ENCODE data around the gene HEMGN. TPM values are rescaled to one million over a fixed set of nuclear protein-coding genes. Genes with fewer than 3 reads are reported as not detected.

Gene HEMGN
- total and polyA plus RNA-seq, 10 donors, result 0.13 to 26.6 (median 1.8) TPM

GRCh38 chr9:97880336-97880735, 57.6 kb downstream of the HEMGN start:
- WGBS, 5 donors, result 76 to 85% (median 80%) methylated on average over 4 of the region's 4 CpGs
- Histone ChIP-seq H3K27ac (no peak overlapping the region), H3K9me3 (no peaks in the 10 kb centered on the region), H3K4me1 (peaks cover 0 to 5% (median 0%) of the 10 kb centered on the region in 6 donors), H3K27me3 (replicated peaks in 1 of 7) (no peaks in the 10 kb centered on the region), H3K36me3 (no peaks in the 10 kb centered on the region), H3K4me3 (no peak overlapping the region)
- no peak for DNase-seq
- TF ChIP-seq POLR2AphosphoS5 (IDR thresholded peaks at IDR 0.05), result no peak
- no peak for TF ChIP-seq CTCF (IDR thresholded peaks at IDR 0.05 in 8 of 11, conservative IDR thresholded peaks at IDR 0.05 in 3 of 11)
- TF ChIP-seq POLR2A (IDR thresholded peaks at IDR 0.05), result no peak
- intact Hi-C loops (cut with DNase I; ENCODE audit: low total_unique reads), result no loop called here

Small RNA genes lying within 50 kb of the gene (small RNA-seq; reads per million reads assigned to genes)
- 0 reads per million in 4 donors for gene RF00019

Other genes starting within 250 kb of the HEMGN start
- gene XPA, start 240.8 kb downstream of the HEMGN start, total RNA-seq, result 10 to 100 TPM; 12.6 to 24.2 (median 16.7) TPM
- 10 to 100 TPM; 11.4 to 18.6 (median 14.0) TPM for gene XPA, start 240.8 kb downstream of the HEMGN start, polyA plus RNA-seq
- gene FOXE1, start 84.9 kb downstream of the HEMGN start, total RNA-seq, result not detected
- gene FOXE1, start 84.9 kb downstream of the HEMGN start, polyA plus RNA-seq, result under 1 TPM; 0.02 to 0.04 (median 0.03) TPM
- gene TRMO, start 15.7 kb downstream of the HEMGN start, total RNA-seq, result 10 to 100 TPM; 16.8 to 58.6 (median 28.3) TPM
- 10 to 100 TPM; 11.2 to 13.0 (median 12.5) TPM for gene TRMO, start 15.7 kb downstream of the HEMGN start, polyA plus RNA-seq
- 100 to 1,000 TPM in 3 of 7 donors, 10 to 100 TPM in 4; 39.1 to 120 (median 98.3) TPM for gene ANP32B, start 45.2 kb upstream of the HEMGN start, total RNA-seq
- gene ANP32B, start 45.2 kb upstream of the HEMGN start, polyA plus RNA-seq, result 100 to 1,000 TPM; 115 to 156 (median 152) TPM
- 10 to 100 TPM; 44.2 to 87.3 (median 54.7) TPM for gene NANS, start 118.6 kb upstream of the HEMGN start, total RNA-seq
- 10 to 100 TPM; 30.6 to 53.1 (median 42.7) TPM for gene NANS, start 118.6 kb upstream of the HEMGN start, polyA plus RNA-seq
- gene TRIM14, start 181.1 kb upstream of the HEMGN start, total RNA-seq, result 10 to 100 TPM; 51.5 to 92.9 (median 68.4) TPM
- gene TRIM14, start 181.1 kb upstream of the HEMGN start, polyA plus RNA-seq, result 10 to 100 TPM; 11.9 to 23.3 (median 13.9) TPM